ENCODE results near the gene PRODH2. TPM values are rescaled to one million over a fixed set of nuclear protein-coding genes. Genes with fewer than 3 reads are reported as not detected.

The PRODH2 gene
- total and polyA plus RNA-seq, 10 of the 15 experiments (the other 5 are each of a cell fraction or from before 2014, with no cell fraction given): 0.07 TPM; not detected in 9

GRCh38 chr19:35848486-35848885 lies 35.8 kb upstream of the PRODH2 start (continued):
- TF ChIP-seq NKRF (conservative IDR thresholded peaks at IDR 0.05) (no peak), RELA (IDR thresholded peaks at IDR 0.05; ENCODE audit: borderline replicate concordance, partially characterized antibody) (no peak), ZZZ3 (IDR thresholded peaks at IDR 0.05; ENCODE audit: control insufficient read depth, insufficient read length, low read depth) (no peak)

- no TSS peak for BruUV-seq (replicated peaks)
- H4K20me1 ChIP-seq (ENCODE audit: control insufficient read depth, insufficient read depth): no peaks in the 10 kb centered on the region
- H3K79me2 ChIP-seq (ENCODE audit: control insufficient read depth, insufficient read depth, low read length): no peaks in the 10 kb centered on the region
- no peak overlapping the region for H2AFZ ChIP-seq (ENCODE audit: control insufficient read depth, low read depth, low read length)
- FAIRE-seq (no peak), DNase-seq (ENCODE audit: low read depth, low spot score) (no peak), ATAC-seq (no peak)
- no peak overlapping the region for H3K4me3 ChIP-seq
- ChIA-PET POLR2A (no interaction called here), SMC1A (ENCODE audit: uncharacterized antibody, unreplicated experiment) (no interaction called here), CTCF (no interaction called here), RAD21 (ENCODE audit: unreplicated experiment) (no interaction called here)
- intact Hi-C loops (cut with micrococcal nuclease; ENCODE audit: unreplicated experiment) (no loop called here), in situ Hi-C loops (cut with MboI) (no loop called here)
- no peaks in the 10 kb centered on the region for H3K4me1 ChIP-seq (ENCODE audit: control insufficient read depth, insufficient read depth, low read length)
- H3K9ac ChIP-seq (ENCODE audit: control insufficient read depth, insufficient read depth, low read length): no peak overlapping the region
- WGBS (ENCODE audit: insufficient coverage, insufficient replicate concordance, low lambda C conversion rate, missing lambda C conversion rate): under 1% methylated on average over 8 of the region's 8 CpGs
- H3K27ac ChIP-seq (ENCODE audit: control insufficient read depth, insufficient read depth): no peak overlapping the region
- TF ChIP-seq CHD1 (IDR thresholded peaks at IDR 0.05; ENCODE audit: low read depth, low read length): no peak
- peaks cover 3 to 6% of the 10 kb centered on the region in 2 experiments; a peak in 3 of 4 replicates for H3K27me3 ChIP-seq (replicated peaks in 1 of 2; ENCODE audit: control insufficient read depth in 2 of 2, insufficient read depth in 2 of 2, low read length in 1 of 2)
- H3K9me3 ChIP-seq (replicated peaks; ENCODE audit: control insufficient read depth, insufficient read depth, low read length): no peaks in the 10 kb centered on the region; the same call in 2 of the 3 replicates
- no peak overlapping the region for H3K4me2 ChIP-seq (ENCODE audit: control insufficient read depth, insufficient read depth)
- no peaks in the 10 kb centered on the region for H3K36me3 ChIP-seq (ENCODE audit: control insufficient read depth in 2 of 2, insufficient read depth in 2 of 2, low read length in 1 of 2)
Observed at GRCh38 chr19:35847911-35848310, 35.3 kb upstream of the PRODH2 start.
